ENCODE data around the gene USP35.

GRCh38 chr11:78179459-78180071, 9.2 kb upstream of the USP35 start:
- TF ChIP-seq EZH2 (IDR thresholded peaks at IDR 0.05; ENCODE audit: borderline replicate concordance) (no peak), CTCF (IDR thresholded peaks at IDR 0.05; ENCODE audit: poor library complexity) (no peak), EZH2phosphoT487 (IDR thresholded peaks at IDR 0.05; ENCODE audit: low read depth, severe bottlenecking, unreplicated experiment) (no peak)

Measured in hepatocyte (in vitro differentiated cells).